ENCODE data around the gene PARM1.

The PARM1 gene

GRCh38 chr4:74942918-74943253, 10.0 kb downstream of the PARM1 start:
- DNase-seq, result no peak

- no peak for DNase-seq
These were observed 11.5 kb downstream of the PARM1 start for GRCh38 chr4:74944354-74944793.

- no peak for DNase-seq
These were observed 13.3 kb downstream of the PARM1 start for GRCh38 chr4:74946196-74946595.

DNA sequence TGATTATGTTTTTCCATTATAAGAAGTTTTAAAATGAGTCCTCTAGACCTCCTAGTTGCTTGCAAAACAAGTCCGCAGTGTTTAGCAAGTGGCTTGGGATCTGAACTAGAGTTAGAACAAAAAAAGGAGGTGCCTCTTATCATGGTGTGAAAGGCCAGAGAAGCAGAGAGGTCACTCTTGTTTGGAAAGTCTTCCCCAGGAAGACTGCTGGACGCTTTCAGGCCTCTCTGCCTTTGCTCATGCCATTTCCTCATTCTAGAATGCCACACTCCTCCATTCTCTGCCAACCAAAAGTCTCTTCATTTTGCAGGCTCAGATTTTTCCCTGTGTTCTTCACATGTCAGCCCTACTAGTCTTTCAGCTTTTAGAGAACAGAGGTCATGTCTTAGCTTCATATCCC, 14.9 kb downstream of the PARM1 start:
- DNase-seq, result no peak

- DNase-seq, result no peak
These were observed 15.3 kb downstream of the PARM1 start for GRCh38 chr4:74948236-74948635.

DNA sequence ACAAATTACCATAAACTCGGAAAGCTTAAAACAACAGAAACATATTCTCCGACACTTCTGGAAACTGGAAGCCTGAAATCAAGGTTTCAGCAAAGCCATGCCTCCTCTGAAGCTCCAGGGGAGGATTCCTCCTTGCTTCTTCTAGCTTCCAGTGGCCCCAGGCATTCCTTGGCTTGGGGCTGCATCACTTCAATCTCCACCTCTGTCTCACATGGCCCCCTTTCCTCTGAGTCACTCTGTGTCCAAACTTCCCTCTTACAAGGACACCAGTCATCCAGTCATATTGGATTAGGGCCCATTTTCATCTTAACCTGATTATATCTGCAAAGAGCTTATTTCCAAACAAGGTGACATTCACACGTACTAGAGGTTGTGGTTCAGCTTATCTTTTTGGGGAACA, 17.3 kb downstream of the PARM1 start:
- DNase-seq, result no peak

DNA sequence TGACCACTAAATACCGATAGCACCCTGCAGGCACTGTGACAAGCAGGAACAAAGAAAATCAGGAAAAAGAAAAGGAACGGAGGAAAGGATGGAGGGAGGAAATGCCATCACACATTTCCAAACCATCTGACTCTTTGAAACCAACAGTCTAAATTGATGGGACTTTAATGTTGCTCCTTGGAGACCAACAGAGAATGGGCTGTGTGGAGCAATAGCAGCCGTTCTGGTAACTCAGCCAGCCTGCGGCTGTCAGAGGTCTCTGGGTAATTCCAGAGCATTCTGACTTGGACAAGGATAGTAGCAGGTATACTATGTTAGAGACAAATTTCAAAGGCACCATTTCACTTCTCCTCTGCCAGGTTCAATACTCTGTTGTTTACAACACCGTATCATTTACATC, 18.0 kb downstream of the PARM1 start:
- DNase-seq, result no peak

DNA sequence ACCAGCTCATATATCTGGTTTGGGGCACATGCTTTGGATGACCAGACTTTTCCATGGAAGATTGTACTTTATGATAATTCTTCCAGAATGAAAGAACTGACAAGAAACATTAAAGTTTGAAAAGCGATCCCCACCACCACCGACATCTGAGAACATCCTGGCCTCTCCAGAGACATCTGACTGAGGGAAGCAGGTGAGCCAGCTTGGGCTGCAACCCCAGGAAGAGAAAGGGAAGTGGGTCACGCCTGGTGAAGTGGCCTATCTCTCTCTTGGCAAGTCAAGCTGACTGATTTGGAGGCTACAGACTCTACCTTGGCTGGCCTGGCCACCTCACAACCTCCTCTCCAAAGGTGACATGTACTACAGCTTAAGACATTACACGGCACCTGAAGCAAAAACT, 20.7 kb downstream of the PARM1 start:
- no peak for DNase-seq

GRCh38 chr4:74958881-74959280, 26.0 kb downstream of the PARM1 start:
- DNase-seq, result no peak

- no peak for DNase-seq
These were observed 28.3 kb downstream of the PARM1 start for GRCh38 chr4:74961230-74961629.

DNA sequence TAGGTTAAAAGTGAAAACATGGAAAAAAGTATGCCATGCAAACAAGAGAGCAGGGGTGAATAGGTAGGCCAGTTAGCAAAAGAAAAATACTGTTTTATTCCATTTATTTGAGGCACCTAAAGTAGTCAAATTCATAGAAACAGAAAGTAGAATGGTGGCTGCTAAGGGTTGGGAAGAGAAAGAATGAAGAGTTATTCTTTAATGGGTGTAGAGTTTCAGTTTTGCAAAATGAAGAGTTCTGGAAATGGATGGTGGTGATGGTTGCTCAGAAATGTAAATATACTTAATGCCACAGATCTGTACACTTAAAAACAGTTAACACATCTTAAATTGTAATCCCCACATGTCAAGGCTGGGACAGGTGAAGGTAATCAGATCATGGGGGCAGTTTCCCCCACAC, 29.7 kb downstream of the PARM1 start:
- no peak for DNase-seq

- DNase-seq, result no peak
These were observed 31.4 kb downstream of the PARM1 start for GRCh38 chr4:74964311-74964710.

DNA sequence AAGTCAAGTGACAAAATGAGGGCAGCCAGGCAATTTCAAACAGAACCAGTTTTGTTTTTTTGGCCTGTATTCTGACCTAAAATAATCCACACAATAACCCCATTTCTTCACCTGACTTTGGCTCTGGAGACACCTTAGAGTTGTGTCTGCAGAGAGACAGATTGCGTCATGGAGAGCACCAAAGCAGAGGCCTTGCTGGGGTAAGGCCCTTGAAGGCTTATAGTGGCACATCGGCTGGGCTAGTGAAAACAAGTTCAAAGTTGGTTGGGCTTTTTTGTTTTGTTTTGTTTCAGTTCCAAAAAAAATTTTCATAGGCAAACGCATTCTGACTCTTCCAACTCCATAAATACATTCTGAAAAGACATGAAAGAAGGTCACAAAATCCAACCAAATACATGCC, 34.4 kb downstream of the PARM1 start:
- DNase-seq, result no peak

DNA sequence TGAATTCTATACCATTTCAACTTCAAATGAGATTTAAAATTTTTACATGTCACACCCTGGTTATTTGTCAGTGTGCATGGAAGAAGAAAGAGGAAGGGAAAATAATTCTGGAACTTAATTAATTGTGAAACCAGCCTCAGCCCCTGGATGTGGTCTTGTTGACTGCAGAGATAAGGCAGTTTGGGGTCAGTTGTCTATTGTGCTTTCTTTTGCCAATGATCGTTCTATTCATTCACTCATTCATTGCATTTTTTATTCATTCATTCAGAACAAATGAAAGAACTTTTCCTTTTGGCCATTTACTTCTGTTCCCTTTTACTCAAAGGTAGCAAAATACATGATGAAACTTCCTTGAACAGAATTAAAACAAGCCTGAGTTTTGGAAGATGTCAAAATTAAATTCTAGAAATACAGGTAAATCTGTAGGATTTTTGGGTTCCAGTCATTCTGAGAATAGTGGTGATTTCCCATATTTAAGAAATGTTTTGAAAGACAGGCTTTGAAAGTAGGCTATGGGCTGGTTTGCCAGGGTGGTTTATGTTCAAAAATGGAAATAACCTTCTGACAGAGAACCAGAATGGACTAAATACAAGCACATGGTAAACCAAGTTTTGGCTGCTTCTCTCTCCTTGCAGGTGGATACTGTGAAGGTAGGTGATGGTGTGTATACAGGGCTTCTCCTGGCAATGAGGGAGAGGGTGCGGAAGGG, 35.7 kb downstream of the PARM1 start:
- no peak for DNase-seq

GRCh38 chr4:74969507-74970474, 36.9 kb downstream of the PARM1 start:
- no peak for DNase-seq

GRCh38 chr4:74970577-74970976, 37.7 kb downstream of the PARM1 start:
- no peak for DNase-seq

DNA sequence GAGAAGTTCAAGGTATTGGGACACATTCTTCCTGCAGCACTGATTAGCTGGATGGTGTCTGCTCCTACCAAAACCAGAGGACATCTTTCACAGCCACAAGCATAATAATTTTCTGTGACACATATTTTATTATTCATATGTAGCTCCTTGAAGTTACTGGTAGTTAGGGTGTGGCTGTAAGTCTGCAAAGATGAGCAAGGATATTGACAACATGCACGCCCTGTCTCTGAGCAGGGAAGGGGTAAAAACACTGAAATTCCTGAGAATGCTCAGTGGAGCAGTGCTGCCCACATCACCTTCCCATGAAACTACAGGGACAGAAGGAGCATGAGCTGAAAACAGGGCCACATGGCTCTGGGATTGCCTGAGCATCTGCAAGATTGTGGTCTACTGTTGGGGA, 38.9 kb downstream of the PARM1 start:
- no peak for DNase-seq

DNA sequence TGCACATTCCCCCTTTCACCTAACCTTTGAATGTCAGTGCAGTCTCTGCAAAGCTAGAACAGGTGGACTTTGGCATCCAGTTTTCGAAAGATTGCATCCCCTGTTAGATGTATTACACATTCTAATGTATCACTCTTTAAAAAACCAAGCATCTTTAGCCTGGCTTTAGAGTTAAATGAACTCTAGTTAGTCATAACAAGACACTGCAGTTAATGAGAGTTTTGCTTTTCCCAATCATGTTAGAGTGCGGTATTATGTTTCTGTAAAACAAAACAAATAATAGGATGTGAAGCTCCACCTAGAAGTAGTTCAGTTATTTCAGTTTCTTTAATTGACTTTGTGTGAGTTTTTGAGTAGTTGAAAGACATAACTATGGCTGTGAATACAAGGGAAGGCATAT, 42.2 kb downstream of the PARM1 start:
- DNase-seq, result no peak

DNA sequence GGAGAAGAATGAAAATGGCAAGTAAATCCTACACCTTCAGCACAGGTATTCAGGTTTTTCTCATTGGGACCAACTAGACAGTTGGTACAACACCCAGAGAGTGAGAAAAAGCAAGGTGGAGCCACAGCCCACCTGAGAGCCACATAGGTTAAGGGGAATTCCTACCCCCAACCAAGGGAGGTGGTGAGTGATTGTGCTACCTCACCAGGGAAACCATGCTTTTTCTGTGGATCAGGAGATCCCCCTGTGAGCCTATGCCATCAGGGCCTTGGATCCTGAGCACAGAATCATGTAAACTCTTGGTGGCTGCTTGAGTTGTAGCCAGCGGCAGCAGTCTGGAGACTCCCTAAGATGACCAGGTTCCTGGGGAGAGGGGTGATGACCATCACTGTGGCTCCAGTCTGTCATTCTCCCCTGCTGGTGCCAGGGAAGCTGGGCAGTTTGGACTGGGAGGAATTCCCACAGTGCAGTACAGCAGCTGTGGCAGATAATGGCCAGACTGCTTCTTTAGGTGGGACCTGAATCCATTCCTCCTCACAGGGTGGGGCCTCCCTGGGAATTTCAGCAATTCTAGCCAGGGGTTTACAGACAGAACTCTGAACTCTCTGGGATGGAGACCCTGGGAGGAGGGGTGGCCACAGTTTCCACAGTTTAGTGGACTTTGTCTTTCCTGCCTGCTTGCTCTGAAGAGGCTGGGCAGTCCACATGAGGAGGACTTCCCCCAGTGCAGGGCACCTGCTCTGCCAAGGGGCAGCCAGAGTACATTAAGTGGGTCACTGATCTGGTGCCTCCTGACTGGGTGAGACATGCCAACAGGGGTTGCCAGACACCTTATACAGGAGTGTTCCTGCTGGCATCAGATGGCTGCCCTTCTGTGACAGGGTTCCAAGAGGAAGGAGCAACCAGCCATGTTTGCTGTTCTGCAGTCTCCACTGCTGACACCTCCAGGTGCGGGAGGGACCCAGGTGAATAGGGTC, 43.2 kb downstream of the PARM1 start:
- DNase-seq, result no peak

GRCh38 chr4:74982546-74983252, 49.8 kb downstream of the PARM1 start:
- DNase-seq, result no peak

DNA sequence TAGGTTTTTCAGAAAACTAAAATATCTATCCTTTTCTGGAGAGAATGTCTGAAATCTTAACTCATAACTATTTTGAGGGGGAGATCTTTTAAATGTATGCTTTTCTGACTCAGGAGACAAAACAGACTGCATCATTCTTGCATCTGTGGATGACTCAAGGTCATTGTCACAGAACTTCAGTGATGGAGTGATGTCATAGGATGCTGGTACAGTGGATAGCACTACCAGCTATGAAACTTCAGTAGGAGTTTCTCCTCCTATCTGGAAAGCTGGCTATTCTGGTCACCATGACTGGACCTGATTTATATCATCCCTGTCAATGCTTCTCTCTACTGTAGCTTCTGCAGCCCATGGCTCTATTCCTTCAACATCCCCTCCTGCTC, 50.3 kb downstream of the PARM1 start:
- DNase-seq, result no peak

DNA sequence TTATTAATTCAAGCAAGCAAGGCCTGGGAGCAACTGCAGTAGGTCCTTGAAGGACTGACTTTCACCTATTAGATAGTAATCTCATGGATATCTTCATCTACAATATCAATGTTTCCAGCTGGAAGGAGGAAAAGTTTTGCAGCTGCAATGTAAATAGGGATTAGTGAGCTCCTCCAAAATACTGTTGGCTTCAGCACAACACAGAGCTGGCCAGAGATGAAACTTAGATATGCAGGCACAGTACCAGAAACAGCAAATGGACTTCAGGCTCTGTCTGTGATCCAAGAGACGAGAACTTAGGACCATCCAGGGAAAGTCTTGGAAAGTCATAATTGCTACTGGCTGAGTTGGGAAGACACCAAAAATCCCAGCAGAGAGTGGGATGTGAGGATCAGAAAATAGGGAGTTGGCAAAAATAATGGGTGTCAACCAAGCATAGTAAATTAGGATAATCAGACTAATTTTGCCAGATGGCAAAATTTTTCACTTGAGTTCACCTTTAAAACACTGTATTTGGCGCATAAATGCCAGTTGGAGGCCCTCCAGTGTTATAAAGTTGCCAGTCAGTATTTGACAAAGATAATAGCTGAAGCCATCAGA, 57.5 kb downstream of the PARM1 start:
- no peak for DNase-seq
